ENCODE data around the gene COX20. TPM values are rescaled to one million over a fixed set of nuclear protein-coding genes. Genes with fewer than 3 reads are reported as not detected.

Gene COX20
- polyA plus RNA-seq, 1 donor (not counting 4 experiments of a cell fraction or from before 2014, with no cell fraction given), result 66.1 TPM

- DNase-seq (ENCODE audit: low read depth, low spot score), result no peak
- no peak overlapping the region for H3K9ac ChIP-seq (ENCODE audit: control insufficient read depth, extremely low read depth, insufficient read depth, low read length)
- H3K4me3 ChIP-seq (ENCODE audit: control insufficient read depth in 2 of 3, extremely low read depth in 1 of 3, insufficient read depth in 2 of 3, low read depth in 1 of 3, low read length in 3 of 3), result no peak overlapping the region
- H3K9me3 ChIP-seq (ENCODE audit: control insufficient read depth, low read depth, low read length), result no peaks in the 10 kb centered on the region
- no peaks in the 10 kb centered on the region for H4K20me1 ChIP-seq (ENCODE audit: control insufficient read depth, extremely low read depth, insufficient read depth, low read length)
- dilution Hi-C loops (cut with MboI; ENCODE audit: extremely low pct_ligation_motif_present, low sequenced_read_pairs), result no loop called here
- TF ChIP-seq, protein P1, sequence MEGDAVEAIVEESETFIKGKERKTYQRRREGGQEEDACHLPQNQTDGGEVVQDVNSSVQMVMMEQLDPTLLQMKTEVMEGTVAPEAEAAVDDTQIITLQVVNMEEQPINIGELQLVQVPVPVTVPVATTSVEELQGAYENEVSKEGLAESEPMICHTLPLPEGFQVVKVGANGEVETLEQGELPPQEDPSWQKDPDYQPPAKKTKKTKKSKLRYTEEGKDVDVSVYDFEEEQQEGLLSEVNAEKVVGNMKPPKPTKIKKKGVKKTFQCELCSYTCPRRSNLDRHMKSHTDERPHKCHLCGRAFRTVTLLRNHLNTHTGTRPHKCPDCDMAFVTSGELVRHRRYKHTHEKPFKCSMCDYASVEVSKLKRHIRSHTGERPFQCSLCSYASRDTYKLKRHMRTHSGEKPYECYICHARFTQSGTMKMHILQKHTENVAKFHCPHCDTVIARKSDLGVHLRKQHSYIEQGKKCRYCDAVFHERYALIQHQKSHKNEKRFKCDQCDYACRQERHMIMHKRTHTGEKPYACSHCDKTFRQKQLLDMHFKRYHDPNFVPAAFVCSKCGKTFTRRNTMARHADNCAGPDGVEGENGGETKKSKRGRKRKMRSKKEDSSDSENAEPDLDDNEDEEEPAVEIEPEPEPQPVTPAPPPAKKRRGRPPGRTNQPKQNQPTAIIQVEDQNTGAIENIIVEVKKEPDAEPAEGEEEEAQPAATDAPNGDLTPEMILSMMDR (optimal IDR thresholded peaks at IDR 0.05 in 1 of 3, IDR thresholded peaks at IDR 0.05 in 1 of 3, conservative IDR thresholded peaks at IDR 0.05 in 1 of 3; ENCODE audit: extremely low read depth in 1 of 3, insufficient read depth in 2 of 3, low read length in 3 of 3), result no peak
- TF ChIP-seq EZH2 (IDR thresholded peaks at IDR 0.05; ENCODE audit: low read length), result no peak
- no peak for FAIRE-seq
- no peaks in the 10 kb centered on the region for H3K27me3 ChIP-seq (ENCODE audit: control insufficient read depth, extremely low read depth, insufficient read depth, low read length)
- peaks cover 20% of the 10 kb centered on the region for H3K79me2 ChIP-seq (ENCODE audit: control insufficient read depth, insufficient read depth, low read length)
- no peak overlapping the region for H3K27ac ChIP-seq (ENCODE audit: control insufficient read depth, insufficient read depth, low read length)
- H3K4me1 ChIP-seq (ENCODE audit: control insufficient read depth, extremely low read depth, insufficient read depth, low read length), result no peaks in the 10 kb centered on the region
- no peak overlapping the region for H3K4me2 ChIP-seq (ENCODE audit: control insufficient read depth, extremely low read depth, insufficient read depth, low read depth, low read length)
- H2AFZ ChIP-seq (ENCODE audit: control insufficient read depth, low read length), result no peak overlapping the region
- H3K36me3 ChIP-seq (ENCODE audit: control insufficient read depth in 2 of 2, extremely low read depth in 1 of 2, insufficient read depth in 2 of 2, low read length in 2 of 2), result peaks cover 18 to 37% of the 10 kb centered on the region in 2 experiments
- no peaks in the 10 kb centered on the region for H3K9me1 ChIP-seq (ENCODE audit: control insufficient read depth, extremely low read depth, insufficient read depth, low read length)
These were observed 11.2 kb downstream of the COX20 start for GRCh38 chr1:244846653-244847052.

DNA sequence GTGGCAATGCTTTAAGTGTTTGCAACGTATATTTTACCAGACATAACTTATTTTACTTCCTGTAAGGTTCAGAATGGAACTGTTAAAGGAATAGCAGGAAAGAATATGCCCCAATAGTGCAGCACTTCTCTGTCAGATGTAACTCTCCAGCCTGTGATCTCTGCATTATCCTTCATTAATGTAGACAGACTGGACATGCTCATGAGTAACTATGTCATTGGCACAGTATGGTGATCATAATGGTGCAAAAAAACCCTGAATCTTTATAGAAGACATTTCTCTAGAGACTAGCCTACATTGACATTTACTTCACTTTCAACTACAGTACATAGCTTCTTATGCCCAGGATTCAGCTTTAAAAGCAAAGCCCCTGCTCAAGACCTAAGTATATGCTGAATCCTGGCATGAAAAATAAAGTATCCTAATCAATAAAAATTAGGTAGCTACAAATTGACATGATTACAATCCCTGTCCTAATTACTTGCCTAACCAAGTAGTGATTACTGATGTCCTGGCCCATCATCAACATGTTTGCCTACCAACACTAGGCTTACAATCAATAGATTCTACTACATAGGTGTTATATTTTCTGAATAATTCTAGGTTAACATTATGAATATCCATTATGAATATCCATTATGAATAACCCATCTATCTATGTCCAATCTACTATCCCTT is 13.9 kb downstream of the COX20 start:
- Histone ChIP-seq H4K20me1 (ENCODE audit: control insufficient read depth, extremely low read depth, insufficient read depth, low read length) (no peaks in the 10 kb centered on the region), H3K4me1 (ENCODE audit: control insufficient read depth, extremely low read depth, insufficient read depth, low read length) (no peaks in the 10 kb centered on the region), H3K4me2 (ENCODE audit: control insufficient read depth, extremely low read depth, insufficient read depth, low read depth, low read length) (no peak overlapping the region), H3K27me3 (ENCODE audit: control insufficient read depth, extremely low read depth, insufficient read depth, low read length) (no peaks in the 10 kb centered on the region), H3K36me3 (ENCODE audit: control insufficient read depth in 2 of 2, extremely low read depth in 1 of 2, insufficient read depth in 2 of 2, low read length in 2 of 2) (peaks cover 17 to 38% of the 10 kb centered on the region in 2 experiments), H3K27ac (ENCODE audit: control insufficient read depth, insufficient read depth, low read length) (no peak overlapping the region), H3K9me1 (ENCODE audit: control insufficient read depth, extremely low read depth, insufficient read depth, low read length) (no peaks in the 10 kb centered on the region), H3K9me3 (ENCODE audit: control insufficient read depth, low read depth, low read length) (no peaks in the 10 kb centered on the region), H3K4me3 (ENCODE audit: control insufficient read depth in 2 of 3, extremely low read depth in 1 of 3, insufficient read depth in 2 of 3, low read depth in 1 of 3, low read length in 3 of 3) (no peak overlapping the region), H3K79me2 (ENCODE audit: control insufficient read depth, insufficient read depth, low read length) (peaks cover 24% of the 10 kb centered on the region), H2AFZ (ENCODE audit: control insufficient read depth, low read length) (no peak overlapping the region), H3K9ac (ENCODE audit: control insufficient read depth, extremely low read depth, insufficient read depth, low read length) (no peak overlapping the region)
- dilution Hi-C loops (cut with MboI; ENCODE audit: extremely low pct_ligation_motif_present, low sequenced_read_pairs), result no loop called here
- no peak for TF ChIP-seq EZH2 (IDR thresholded peaks at IDR 0.05; ENCODE audit: low read length)
- TF ChIP-seq, protein P1 (optimal IDR thresholded peaks at IDR 0.05 in 1 of 3, IDR thresholded peaks at IDR 0.05 in 1 of 3, conservative IDR thresholded peaks at IDR 0.05 in 1 of 3; ENCODE audit: extremely low read depth in 1 of 3, insufficient read depth in 2 of 3, low read length in 3 of 3), result no peak
- DNase-seq (ENCODE audit: low read depth, low spot score) (no peak), FAIRE-seq (no peak)

All from keratinocyte (primary cell).